ENCODE results near the gene ZBTB11. TPM values are rescaled to one million over a fixed set of nuclear protein-coding genes. Genes with fewer than 3 reads are reported as not detected.

The ZBTB11 gene
- total RNA-seq, 1 experiment from 2014 or later = 20.4 TPM

DNA sequence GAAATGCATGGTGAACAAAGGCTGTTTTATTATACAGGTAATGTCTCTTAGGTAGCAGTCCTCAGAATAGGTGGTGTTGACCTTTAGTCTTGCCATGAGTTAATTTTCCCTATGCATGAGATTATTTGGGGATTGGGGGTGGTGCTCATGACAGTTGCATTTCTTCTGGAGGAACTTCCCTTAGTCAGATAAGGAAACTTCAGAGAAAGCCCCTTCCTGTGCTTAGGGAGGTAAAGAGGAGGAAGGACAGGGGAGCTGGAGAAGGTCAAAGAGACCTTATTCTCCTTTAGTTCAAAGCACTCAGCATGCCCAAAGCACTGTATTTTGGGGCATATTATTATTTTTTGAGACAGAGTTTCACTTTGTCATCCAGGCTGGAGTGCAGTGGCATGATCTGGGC is 47.7 kb downstream of the ZBTB11 start:
- ChIA-PET RAD21 (ENCODE audit: low non-redundant PET in 1 of 2, low total read pairs in 2 of 2, uncharacterized antibody in 2 of 2, unreplicated experiment in 2 of 2) (no interaction called here), POLR2A (no interaction called here), CTCF (no interaction called here)
- TF ChIP-seq ZFX (IDR thresholded peaks at IDR 0.05) (no peak), CEBPB (IDR thresholded peaks at IDR 0.05; ENCODE audit: low read depth) (no peak), RAD21 (IDR thresholded peaks at IDR 0.05; ENCODE audit: low read depth) (no peak), YY1 (IDR thresholded peaks at IDR 0.05; ENCODE audit: extremely low read depth, insufficient replicate concordance, low read depth, low read length) (no peak), JUND (IDR thresholded peaks at IDR 0.05) (no peak), EZH2 (IDR thresholded peaks at IDR 0.05) (no peak), SIN3A (IDR thresholded peaks at IDR 0.05; ENCODE audit: low read depth) (no peak), SRF (IDR thresholded peaks at IDR 0.05; ENCODE audit: low read depth) (no peak), ZNF274 (IDR thresholded peaks at IDR 0.05; ENCODE audit: low read depth, low read length) (no peak), CBX3 (IDR thresholded peaks at IDR 0.05; ENCODE audit: low read depth) (no peak), FOSL1 (IDR thresholded peaks at IDR 0.05; ENCODE audit: low read depth) (no peak)
- TF ChIP-seq, protein P1, sequence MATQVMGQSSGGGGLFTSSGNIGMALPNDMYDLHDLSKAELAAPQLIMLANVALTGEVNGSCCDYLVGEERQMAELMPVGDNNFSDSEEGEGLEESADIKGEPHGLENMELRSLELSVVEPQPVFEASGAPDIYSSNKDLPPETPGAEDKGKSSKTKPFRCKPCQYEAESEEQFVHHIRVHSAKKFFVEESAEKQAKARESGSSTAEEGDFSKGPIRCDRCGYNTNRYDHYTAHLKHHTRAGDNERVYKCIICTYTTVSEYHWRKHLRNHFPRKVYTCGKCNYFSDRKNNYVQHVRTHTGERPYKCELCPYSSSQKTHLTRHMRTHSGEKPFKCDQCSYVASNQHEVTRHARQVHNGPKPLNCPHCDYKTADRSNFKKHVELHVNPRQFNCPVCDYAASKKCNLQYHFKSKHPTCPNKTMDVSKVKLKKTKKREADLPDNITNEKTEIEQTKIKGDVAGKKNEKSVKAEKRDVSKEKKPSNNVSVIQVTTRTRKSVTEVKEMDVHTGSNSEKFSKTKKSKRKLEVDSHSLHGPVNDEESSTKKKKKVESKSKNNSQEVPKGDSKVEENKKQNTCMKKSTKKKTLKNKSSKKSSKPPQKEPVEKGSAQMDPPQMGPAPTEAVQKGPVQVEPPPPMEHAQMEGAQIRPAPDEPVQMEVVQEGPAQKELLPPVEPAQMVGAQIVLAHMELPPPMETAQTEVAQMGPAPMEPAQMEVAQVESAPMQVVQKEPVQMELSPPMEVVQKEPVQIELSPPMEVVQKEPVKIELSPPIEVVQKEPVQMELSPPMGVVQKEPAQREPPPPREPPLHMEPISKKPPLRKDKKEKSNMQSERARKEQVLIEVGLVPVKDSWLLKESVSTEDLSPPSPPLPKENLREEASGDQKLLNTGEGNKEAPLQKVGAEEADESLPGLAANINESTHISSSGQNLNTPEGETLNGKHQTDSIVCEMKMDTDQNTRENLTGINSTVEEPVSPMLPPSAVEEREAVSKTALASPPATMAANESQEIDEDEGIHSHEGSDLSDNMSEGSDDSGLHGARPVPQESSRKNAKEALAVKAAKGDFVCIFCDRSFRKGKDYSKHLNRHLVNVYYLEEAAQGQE (IDR thresholded peaks at IDR 0.05; ENCODE audit: low read depth) = no peak
- TF ChIP-seq, protein P2, sequence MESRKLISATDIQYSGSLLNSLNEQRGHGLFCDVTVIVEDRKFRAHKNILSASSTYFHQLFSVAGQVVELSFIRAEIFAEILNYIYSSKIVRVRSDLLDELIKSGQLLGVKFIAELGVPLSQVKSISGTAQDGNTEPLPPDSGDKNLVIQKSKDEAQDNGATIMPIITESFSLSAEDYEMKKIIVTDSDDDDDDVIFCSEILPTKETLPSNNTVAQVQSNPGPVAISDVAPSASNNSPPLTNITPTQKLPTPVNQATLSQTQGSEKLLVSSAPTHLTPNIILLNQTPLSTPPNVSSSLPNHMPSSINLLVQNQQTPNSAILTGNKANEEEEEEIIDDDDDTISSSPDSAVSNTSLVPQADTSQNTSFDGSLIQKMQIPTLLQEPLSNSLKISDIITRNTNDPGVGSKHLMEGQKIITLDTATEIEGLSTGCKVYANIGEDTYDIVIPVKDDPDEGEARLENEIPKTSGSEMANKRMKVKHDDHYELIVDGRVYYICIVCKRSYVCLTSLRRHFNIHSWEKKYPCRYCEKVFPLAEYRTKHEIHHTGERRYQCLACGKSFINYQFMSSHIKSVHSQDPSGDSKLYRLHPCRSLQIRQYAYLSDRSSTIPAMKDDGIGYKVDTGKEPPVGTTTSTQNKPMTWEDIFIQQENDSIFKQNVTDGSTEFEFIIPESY (IDR thresholded peaks at IDR 0.05; ENCODE audit: extremely low read depth, insufficient replicate concordance, low read length) = no peak
- TF ChIP-seq, protein P3, sequence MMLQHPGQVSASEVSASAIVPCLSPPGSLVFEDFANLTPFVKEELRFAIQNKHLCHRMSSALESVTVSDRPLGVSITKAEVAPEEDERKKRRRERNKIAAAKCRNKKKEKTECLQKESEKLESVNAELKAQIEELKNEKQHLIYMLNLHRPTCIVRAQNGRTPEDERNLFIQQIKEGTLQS (IDR thresholded peaks at IDR 0.05) = no peak
- DNase-seq (ENCODE audit: low read depth, low spot score) (no peak), ATAC-seq (no peak)
- Histone ChIP-seq H3K4me2 (ENCODE audit: low read length) (no peak overlapping the region), H3K4me3 (replicated peaks in 1 of 2; ENCODE audit: low read depth in 1 of 2, low read length in 2 of 2) (no peak overlapping the region), H3K9ac (ENCODE audit: low read length) (no peak overlapping the region), H3K9me2 (ENCODE audit: insufficient read depth) (no peaks in the 10 kb centered on the region), H4K20me1 (ENCODE audit: insufficient read depth) (no peaks in the 10 kb centered on the region), H3K9me3 (ENCODE audit: control insufficient read depth in 1 of 2, insufficient read depth in 1 of 2, low read depth in 1 of 2, low read length in 2 of 2) (no peaks in the 10 kb centered on the region; a peak in 1 of 4 replicates), H2AFZ (ENCODE audit: low read depth, low read length, poor library complexity, severe bottlenecking) (no peak overlapping the region), H3K36me3 (ENCODE audit: control insufficient read depth in 1 of 2, insufficient read depth in 2 of 2, low read length in 2 of 2) (no peaks in the 10 kb centered on the region), H3K4me1 (ENCODE audit: control insufficient read depth in 1 of 2, insufficient read depth in 2 of 2, low read length in 2 of 2) (no peaks in the 10 kb centered on the region), H3K27ac (ENCODE audit: low read depth, low read length) (no peak overlapping the region), H3K79me2 (ENCODE audit: insufficient read depth, low read length) (no peaks in the 10 kb centered on the region), H3K27me3 (ENCODE audit: insufficient read depth, low read length) (no peaks in the 10 kb centered on the region)
- no TSS peak for BruUV-seq (replicated peaks)
- intact Hi-C loops (cut with micrococcal nuclease) = no loop called here
